Diencephalon (tissue), 1 donor: Measurements from ENCODE around the gene CTRB2. TPM values are rescaled to one million over a fixed set of nuclear protein-coding genes. Genes with fewer than 3 reads are reported as not detected.

Experiments used
- total RNA-seq: library from RNA; depleted of rRNA; stranded (reverse); fragments of >200 nt; gene quantifications from one replicate; pipeline ENCODE4 v1.2.3, GENCODE V29; 2014

The CTRB2 gene
- total RNA-seq = not detected

GRCh38 chr16:75206749-75207451, at the start of gene CTRB2:
TSS of gene CTRB2 (minus strand) at chr16:75207161. CDS start at chr16:75207141, 20 bp downstream.

DNA sequence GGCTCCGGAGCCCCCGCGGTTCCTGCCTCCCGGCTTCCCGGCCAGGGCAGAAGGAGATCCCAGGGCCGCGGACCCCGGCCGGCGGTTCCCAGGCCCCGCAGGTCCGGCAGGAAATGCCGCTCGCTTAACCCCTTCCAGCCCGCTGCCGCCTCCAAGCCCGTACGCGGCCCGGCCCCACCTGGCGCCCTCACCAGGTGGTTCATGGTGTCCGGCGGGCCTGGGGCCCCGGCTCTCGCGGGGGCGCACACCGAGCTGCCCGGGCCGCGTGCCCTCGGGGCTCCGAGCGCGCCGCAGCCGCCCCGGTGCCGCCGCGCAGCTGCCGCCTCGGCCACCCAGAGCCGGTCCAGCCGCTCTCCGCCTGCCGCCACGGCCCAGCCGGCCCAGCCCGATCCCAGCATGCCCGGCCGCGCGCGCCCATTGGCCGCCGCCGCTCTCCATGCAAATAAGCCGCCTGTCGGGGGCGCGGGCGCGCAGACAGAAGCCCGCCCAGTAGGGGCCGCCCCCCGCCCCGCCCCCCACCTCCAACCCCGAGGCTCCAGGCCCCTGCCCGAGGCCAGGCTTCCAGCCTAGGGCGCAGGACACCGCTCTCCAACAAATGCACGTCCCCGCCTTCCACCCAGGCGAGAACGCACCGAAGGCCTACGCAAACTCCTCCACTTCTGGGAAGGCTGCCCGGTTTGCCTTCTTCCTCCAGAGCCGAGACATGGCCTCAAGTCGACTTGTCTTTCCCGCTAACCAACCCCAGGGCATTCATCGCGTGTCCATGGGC, 44.5 kb upstream of the CTRB2 start, which contains the start of gene BCAR1:
Gene BCAR1 (minus strand): TSS at position 345 of the 769 bp plus-strand sequence. CDS start 142 bp downstream, at position 203.

DNA sequence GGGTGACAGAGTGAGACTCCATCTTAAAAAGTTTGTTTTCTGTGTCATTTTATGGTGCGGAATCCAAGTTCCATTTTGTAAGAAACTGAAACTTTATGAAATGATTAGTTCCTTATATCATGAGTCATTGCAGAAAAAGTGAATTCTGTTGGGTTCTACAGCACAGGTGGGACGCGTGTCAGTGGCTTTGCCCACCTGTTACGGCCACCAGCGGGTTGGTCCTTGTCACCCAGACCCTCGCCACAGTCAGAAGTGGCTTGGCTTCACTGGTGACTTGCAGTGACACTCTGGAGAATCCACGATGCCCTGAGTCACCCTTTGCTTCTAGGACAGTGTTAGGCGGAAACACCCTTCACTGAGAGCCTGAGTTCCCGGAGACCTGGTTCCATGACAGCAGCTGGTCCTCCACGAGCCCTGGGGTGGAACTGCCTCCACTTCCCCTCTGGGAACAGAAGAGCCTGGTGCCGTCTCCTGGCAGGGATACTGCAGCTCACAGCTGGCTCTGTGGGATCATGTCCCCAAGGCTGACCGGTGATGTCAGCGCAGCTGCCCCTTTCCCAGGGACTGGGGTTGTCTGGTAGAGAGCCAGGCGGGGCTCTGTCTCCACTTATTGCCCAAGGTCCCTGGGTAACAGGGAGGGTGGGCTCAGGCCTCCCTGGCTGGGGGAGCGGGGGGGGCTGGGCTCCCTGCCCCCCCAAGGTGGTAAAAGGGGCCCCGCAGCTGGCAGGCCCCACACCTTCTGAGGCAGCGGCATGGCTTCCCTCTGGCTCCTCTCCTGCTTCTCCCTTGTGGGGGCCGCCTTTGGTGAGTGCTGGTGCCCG, 11.5 kb upstream of the CTRB2 start, which contains the start of gene CTRB1:
Gene CTRB1 (plus strand): TSS at position 733 of the 821 bp plus-strand sequence. CDS start 20 bp downstream, at position 753.

Other genes starting within 250 kb of the CTRB2 start
- 28.6 TPM for gene WDR59, start 222.0 kb downstream of the CTRB2 start, total RNA-seq
- gene ZNRF1, start 208.1 kb downstream of the CTRB2 start, total RNA-seq = 26.8 TPM
- 6.7 TPM for gene LDHD, start 90.4 kb downstream of the CTRB2 start, total RNA-seq
- 54.7 TPM for gene ZFP1, start 58.6 kb downstream of the CTRB2 start, total RNA-seq
- gene CTRB1, start 11.8 kb upstream of the CTRB2 start, total RNA-seq = not detected
- gene BCAR1, start 44.5 kb upstream of the CTRB2 start, total RNA-seq = 25.8 TPM
- 68.7 TPM for gene CFDP1, start 226.3 kb upstream of the CTRB2 start, total RNA-seq